ENCODE results near the gene SPTB. TPM values are rescaled to one million over a fixed set of nuclear protein-coding genes. Genes with fewer than 3 reads are reported as not detected.

SPTB gene
- total and polyA plus RNA-seq, 9 of the 15 experiments (the other 6 are each of a cell fraction or from before 2014, with no cell fraction given): 0.21 to 45.9 (median 11.7) TPM

- peaks cover 7% of the 10 kb centered on the region for H3K9me1 ChIP-seq (ENCODE audit: control insufficient read depth, insufficient read depth, low read length)
- intact Hi-C loops (cut with micrococcal nuclease) (loop anchor here (5.0 kb wide), 2 partner anchors 89 to 131 kb away; no protein-coding TSS in a partner anchor), in situ Hi-C loops (cut with MboI) (no loop called here)
- H3K27ac ChIP-seq (ENCODE audit: extremely low read depth, low read depth, low read length): no peak overlapping the region
- H3K9me3 ChIP-seq (replicated peaks; ENCODE audit: control insufficient read depth, insufficient read depth, low read depth, low read length): no peaks in the 10 kb centered on the region
- WGBS (ENCODE audit: insufficient coverage, low coverage, missing lambda C conversion rate): 18% methylated on average over 5 of the region's 5 CpGs
- no peak overlapping the region for H3K4me2 ChIP-seq (ENCODE audit: insufficient read depth, low read length)
- no peak overlapping the region for H2AFZ ChIP-seq (ENCODE audit: low read depth, low read length)
- H3K4me1 ChIP-seq (replicated peaks in 1 of 2; ENCODE audit: control insufficient read depth in 2 of 2, insufficient read depth in 2 of 2, low read length in 2 of 2): peaks cover 12 to 27% of the 10 kb centered on the region in 2 experiments; a peak in 4 of 5 replicates
- ATAC-seq (no peak), FAIRE-seq (no peak), DNase-seq (ENCODE audit: extremely low read depth in 1 of 4, low spot score in 3 of 4) (no peak)
- ChIA-PET POLR2A (interaction anchor here (0.7 to 1.1 kb wide), 4 partner anchors 11 to 226 kb away, joined by 3 to 5 read pairs (median 3); partner anchors contain the start of gene FNTB), CTCF (ENCODE audit: low intra/inter-chr PET ratio) (no interaction called here)
- no TSS peak for BruUV-seq (replicated peaks)
- no peaks in the 10 kb centered on the region for H3K79me2 ChIP-seq (ENCODE audit: control insufficient read depth, insufficient read depth, low read length)
- H3K36me3 ChIP-seq (ENCODE audit: control insufficient read depth, insufficient read depth, low read length): peaks cover 11% of the 10 kb centered on the region
- TF ChIP-seq MBD2 (IDR thresholded peaks at IDR 0.05; ENCODE audit: borderline replicate concordance, low read depth) (no peak), ZNF395 (CRISPR knock-in tag; IDR thresholded peaks at IDR 0.05) (no peak), HMGN3 (IDR thresholded peaks at IDR 0.05; ENCODE audit: borderline replicate concordance, extremely low read depth, insufficient read length, low read depth, low read length) (no peak), TFAM (CRISPR knock-in tag; conservative IDR thresholded peaks at IDR 0.05) (no peak), ZNF561 (CRISPR knock-in tag; conservative IDR thresholded peaks at IDR 0.05) (no peak), KAT2B (IDR thresholded peaks at IDR 0.05; ENCODE audit: low read depth, low read length) (no peak), USF1 (CRISPR knock-in tag; IDR thresholded peaks at IDR 0.05) (no peak), ZBTB8A (IDR thresholded peaks at IDR 0.05; ENCODE audit: partially characterized antibody) (no peak)
- H4K20me1 ChIP-seq (replicated peaks; ENCODE audit: control insufficient read depth, insufficient read depth, low read length): peaks cover 24% of the 10 kb centered on the region
- peaks cover 2 to 13% of the 10 kb centered on the region in 2 experiments; a peak in 3 of 5 replicates for H3K27me3 ChIP-seq (ENCODE audit: control insufficient read depth in 2 of 2, insufficient read depth in 2 of 2, low read length in 2 of 2)
- H3K4me3 ChIP-seq: no peak overlapping the region
- H3K9ac ChIP-seq (ENCODE audit: insufficient read depth in 1 of 2, low read depth in 2 of 2, low read length in 2 of 2): no peak overlapping the region; a peak in 1 of 4 replicates
Measured at GRCh38 chr14:64760916-64761315, 118.8 kb downstream of the SPTB start.

Measured in K562 (cell line).